HepG2 (cell line): ENCODE data around the gene TMEM95.

Source experiments
- ATF5 ChIP-seq: sonication (generic); formaldehyde crosslinking; IDR thresholded peaks from 2 replicates; pipeline ENCODE4 v1.4.0; 2020; ENCODE audit warnings: mild to moderate bottlenecking, low read depth, missing genetic modification reagents
- CTCF ChIP-seq: sonication (generic); formaldehyde crosslinking; IDR thresholded peaks from 2 replicates; pipeline ENCODE4 v1.5.0; 2020; ENCODE audit warnings: mild to moderate bottlenecking, missing genetic modification reagents, moderate library complexity
- ZNF619 ChIP-seq: sonication (generic); formaldehyde crosslinking; IDR thresholded peaks from 2 replicates; pipeline ENCODE4 v1.4.0; 2020; ENCODE audit warnings: mild to moderate bottlenecking, missing genetic modification reagents
- ZNF776 ChIP-seq: sonication (generic); formaldehyde crosslinking; IDR thresholded peaks from 2 replicates; pipeline ENCODE4 v1.4.0; 2020; ENCODE audit warnings: mild to moderate bottlenecking, missing genetic modification reagents

- TF ChIP-seq ZNF776 (CRISPR knock-in tag), result no peak
- TF ChIP-seq ATF5, result no peak
- no peak for TF ChIP-seq ZNF619
- no peak for TF ChIP-seq CTCF (CRISPR knock-in tag)
Observed at GRCh38 chr17:7330638-7331015, 24.3 kb upstream of the TMEM95 start.
